H9 (cell line): Measurements from ENCODE around the gene TSPEAR. TPM values are rescaled to one million over a fixed set of nuclear protein-coding genes. Genes with fewer than 3 reads are reported as not detected.

Experiments
- DNase-seq: peaks from one replicate; pipeline ENCODE4 v3.0.0-alpha.2; 2017
- H2AFZ ChIP-seq: one replicate; pipeline ENCODE4 v1.6.1; 2013; ENCODE audit warnings: mild to moderate bottlenecking, low read length, control low read depth, moderate library complexity
- H2AK5ac ChIP-seq: 2 replicates; pipeline ENCODE4 v1.6.1; 2013; ENCODE audit warnings: low read length, control low read depth, mixed read lengths; ENCODE audit not compliant: insufficient read length
- H2BK120ac ChIP-seq: one replicate; pipeline ENCODE4 v1.6.1; 2013; ENCODE audit warnings: low read depth, mild to moderate bottlenecking, low read length, control low read depth, inconsistent platforms; ENCODE audit not compliant: poor library complexity, severe bottlenecking
- H2BK12ac ChIP-seq: 2 replicates; pipeline ENCODE4 v1.6.1; 2013; ENCODE audit warnings: low read length, control low read depth, mixed read lengths, low read depth; ENCODE audit not compliant: insufficient read length
- H2BK15ac ChIP-seq: 2 replicates; pipeline ENCODE4 v1.6.1; 2013; ENCODE audit warnings: low read depth, low read length, control low read depth
- H2BK20ac ChIP-seq: one replicate; pipeline ENCODE4 v1.6.1; 2013; ENCODE audit warnings: low read depth, mild to moderate bottlenecking, low read length, control low read depth, inconsistent platforms; ENCODE audit not compliant: poor library complexity, severe bottlenecking
- H2BK5ac ChIP-seq: 2 replicates; pipeline ENCODE4 v1.6.1; 2013; ENCODE audit warnings: low read length, control low read depth, mixed read lengths; ENCODE audit not compliant: insufficient read length
- H3K14ac ChIP-seq: 2 replicates; pipeline ENCODE4 v1.6.1; 2013; ENCODE audit warnings: low read length, control low read depth; ENCODE audit not compliant: insufficient read depth
- H3K18ac ChIP-seq: 2 replicates; pipeline ENCODE4 v1.6.1; 2013; ENCODE audit warnings: low read depth, mild to moderate bottlenecking, mixed read lengths, low read length, control low read depth; ENCODE audit not compliant: insufficient read length
- H3K23ac ChIP-seq: 2 replicates; pipeline ENCODE4 v1.6.1; 2013; ENCODE audit warnings: low read length, control low read depth, mixed read lengths, low read depth; ENCODE audit not compliant: insufficient read length
- H3K23me2 ChIP-seq: 2 replicates; pipeline ENCODE4 v1.6.1; 2013; ENCODE audit warnings: low read depth, mild to moderate bottlenecking, mixed read lengths, low read length, control low read depth; ENCODE audit not compliant: insufficient read length, poor library complexity, severe bottlenecking
- H3K27ac ChIP-seq: 2 replicates; pipeline ENCODE4 v1.5.1; 2013; ENCODE audit warnings: low read length, control low read depth, mixed read lengths, low read depth; ENCODE audit not compliant: insufficient read length
- H3K27me3 ChIP-seq: 2 replicates; pipeline ENCODE4 v1.6.1; 2013; ENCODE audit warnings: low read length, control low read depth, inconsistent platforms; ENCODE audit not compliant: insufficient read depth
- H3K4ac ChIP-seq: 2 replicates; pipeline ENCODE4 v1.6.1; 2013; ENCODE audit warnings: low read depth, mild to moderate bottlenecking, control low read depth, inconsistent platforms, low read length, moderate library complexity
- H3K4me1 ChIP-seq: 2 replicates; pipeline ENCODE4 v1.6.1; 2013; ENCODE audit warnings: low read length, control low read depth, inconsistent platforms; ENCODE audit not compliant: insufficient read depth
- H3K4me2 ChIP-seq: 2 replicates; pipeline ENCODE4 v1.6.1; 2013; ENCODE audit warnings: low read length, control low read depth, mixed read lengths; ENCODE audit not compliant: insufficient read length, insufficient read depth
- H3K56ac ChIP-seq: 2 replicates; pipeline ENCODE4 v1.6.1; 2013; ENCODE audit warnings: low read depth, mild to moderate bottlenecking, mixed read lengths, low read length, control low read depth; ENCODE audit not compliant: insufficient read length
- H3K79me1 ChIP-seq: 2 replicates; pipeline ENCODE4 v1.6.1; 2013; ENCODE audit warnings: low read depth, mild to moderate bottlenecking, moderate library complexity, low read length, control low read depth, inconsistent platforms; ENCODE audit not compliant: insufficient read depth, poor library complexity, severe bottlenecking
- H3K79me2 ChIP-seq: 2 replicates; pipeline ENCODE4 v1.6.1; 2013; ENCODE audit warnings: low read length, control low read depth, inconsistent platforms; ENCODE audit not compliant: insufficient read depth
- H3K9ac ChIP-seq: 2 replicates; pipeline ENCODE4 v1.6.1; 2013; ENCODE audit warnings: low read length, control low read depth, mixed read lengths; ENCODE audit not compliant: insufficient read length; ENCODE audit errors: extremely low read depth
- H3K9me3 ChIP-seq: one replicate; pipeline ENCODE4 v1.6.1; 2013; ENCODE audit warnings: low read depth, low read length, inconsistent platforms; ENCODE audit not compliant: control insufficient read depth
- H3T11ph ChIP-seq: one replicate; pipeline ENCODE4 v1.6.1; 2013; ENCODE audit warnings: mild to moderate bottlenecking, low read length, control low read depth, inconsistent platforms
- H4K20me1 ChIP-seq: one replicate; pipeline ENCODE4 v1.6.1; 2013; ENCODE audit not compliant: control insufficient read depth, insufficient read length, insufficient read depth
- H4K5ac ChIP-seq: 2 replicates; pipeline ENCODE4 v1.6.1; 2013; ENCODE audit warnings: low read depth, mild to moderate bottlenecking, mixed read lengths, low read length, control low read depth; ENCODE audit not compliant: insufficient read length
- H4K8ac ChIP-seq: replicated peaks from 2 replicates; pipeline ENCODE4 v1.6.1; 2013; ENCODE audit warnings: low read length, control low read depth, mixed read lengths, low read depth; ENCODE audit not compliant: insufficient read length
- H4K91ac ChIP-seq: 2 replicates; pipeline ENCODE4 v1.6.1; 2013; ENCODE audit warnings: low read depth, mild to moderate bottlenecking, moderate library complexity, mixed read lengths, low read length, control low read depth; ENCODE audit not compliant: insufficient read length
- H3K27ac Mint-ChIP-seq, 3 experiments: 2 replicates in 2 of 3; 3 replicates in 1 of 3; pipeline ENCODE4 v1.8.0; 2020 to 2021; ENCODE audit warnings: mixed read lengths in 3 of 3, mild to moderate bottlenecking in 1 of 3, moderate library complexity in 1 of 3
- H3K27me3 Mint-ChIP-seq: 2 replicates; pipeline ENCODE4 v1.8.0; 2021; ENCODE audit warnings: low read depth, mild to moderate bottlenecking, moderate library complexity, mixed read lengths
- H3K36me3 Mint-ChIP-seq, 3 experiments: 2 replicates in 2 of 3; 3 replicates in 1 of 3; pipeline ENCODE4 v1.8.0; 2020 to 2021; ENCODE audit warnings: low read depth in 3 of 3, mixed read lengths in 3 of 3; ENCODE audit not compliant: insufficient read depth in 1 of 3
- H3K4me1 Mint-ChIP-seq, 2 experiments: 2 replicates each; pipeline ENCODE4 v1.8.0; 2020; ENCODE audit warnings: mixed read lengths in 2 of 2
- H3K4me3 Mint-ChIP-seq, 2 experiments: 2 replicates in 1 of 2; 3 replicates in 1 of 2; pipeline ENCODE4 v1.8.0; 2020 to 2021; ENCODE audit warnings: mild to moderate bottlenecking in 2 of 2, mixed read lengths in 2 of 2, moderate library complexity in 1 of 2
- H3K9me3 Mint-ChIP-seq, 2 experiments: 2 replicates in 1 of 2; 3 replicates in 1 of 2; pipeline ENCODE4 v1.8.0; 2020; ENCODE audit warnings: mild to moderate bottlenecking in 2 of 2, mixed read lengths in 2 of 2, moderate library complexity in 1 of 2
- WGBS: extraction: QIAGEN DNeasy Blood & Tissue Kit; methylation state at CpG from one replicate; pipeline ENCODE4 v1.1.7; 2013; ENCODE audit warnings: missing lambda C conversion rate, low lambda C conversion rate, mixed read lengths; ENCODE audit not compliant: insufficient read length; ENCODE audit errors: extremely low coverage; 5-methylcytosine and 5-hydroxymethylcytosine counted together
- total RNA-seq: library from RNA; stranded (reverse); gene quantifications from 2 replicates; pipeline ENCODE4 v1.2.1, GENCODE V29; 2021
- TF ChIP-seq, protein P1 (sequence below): fragments of 200-600 bp; sonication (generic); conservative IDR thresholded peaks from 3 replicates; pipeline ENCODE4 v1.8.0; 2021; ENCODE audit warnings: antibody characterized with exemption, mild to moderate bottlenecking

TSPEAR gene
- total RNA-seq, 1 experiment from 2014 or later: 1.3 TPM

DNA sequence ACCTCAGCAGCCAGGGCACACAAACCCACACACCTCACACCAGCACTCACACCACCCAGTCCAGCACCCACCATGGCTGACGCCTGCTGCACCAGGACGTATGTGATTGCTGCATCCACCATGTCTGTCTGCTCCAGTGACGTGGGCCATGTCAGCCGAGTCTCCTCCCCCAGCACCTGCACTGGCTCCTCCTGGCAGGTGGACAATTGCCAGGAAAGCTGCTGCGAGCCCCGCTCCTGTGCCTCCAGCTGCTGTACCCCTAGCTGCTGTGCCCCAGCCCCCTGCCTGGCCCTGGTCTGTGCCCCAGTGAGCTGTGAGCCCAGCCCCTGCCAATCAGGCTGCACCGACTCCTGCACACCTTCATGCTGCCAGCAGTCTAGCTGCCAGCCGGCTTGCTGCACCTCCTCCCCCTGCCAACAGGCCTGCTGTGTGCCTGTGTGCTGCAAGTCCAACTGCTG is 99.3 kb downstream of the TSPEAR start, which contains the start of gene KRTAP10-8:
KRTAP10-8 (plus strand) TSS at position 51 of the 458 bp plus-strand sequence; CDS start at position 73, 22 bp downstream.
- Histone ChIP-seq H2BK12ac (no peak within 1 kb of the TSS), H2BK5ac (no peak within 1 kb of the TSS), H3K4me2 (no peak within 1 kb of the TSS), H3K79me1 (no peaks in the 10 kb centered on the region), H3K56ac (no peak within 1 kb of the TSS), H3K27me3 (no peaks in the 10 kb centered on the region), H4K5ac (no peak within 1 kb of the TSS), H3K4me1 (no peaks in the 10 kb centered on the region), H2BK15ac (no peak within 1 kb of the TSS), H3T11ph (no peak within 1 kb of the TSS), H4K8ac (no peak within 1 kb of the TSS), H2AFZ (no peak within 1 kb of the TSS), H3K9me3 (peaks cover 9% of the 10 kb centered on the region), H3K23me2 (no peaks in the 10 kb centered on the region), H3K79me2 (no peaks in the 10 kb centered on the region), H2AK5ac (no peak within 1 kb of the TSS), H4K91ac (no peak within 1 kb of the TSS), H3K27ac (no peak within 1 kb of the TSS), H3K14ac (no peak within 1 kb of the TSS; the same call in 1 of the 2 replicates), H2BK20ac (no peak within 1 kb of the TSS), H4K20me1 (no peaks in the 10 kb centered on the region), H3K9ac (no peak within 1 kb of the TSS), H3K23ac (no peak within 1 kb of the TSS), H2BK120ac (no peak within 1 kb of the TSS), H3K18ac (no peak within 1 kb of the TSS), H3K4ac (no peak within 1 kb of the TSS)
- Mint-ChIP-seq H3K9me3 (peaks cover 33 to 37% of the 10 kb centered on the region in 2 experiments), H3K36me3 (peaks cover 8 to 26% (median 21%) of the 10 kb centered on the region in 3 experiments), H3K27me3 (peaks cover 9% of the 10 kb centered on the region), H3K4me1 (peaks cover 13 to 22% of the 10 kb centered on the region in 2 experiments), H3K4me3 (no peak within 1 kb of the TSS), H3K27ac (no peak within 1 kb of the TSS)
- WGBS: no CpG with 5 or more reads among the region's 8 CpGs
- DNase-seq: no peak
- TF ChIP-seq, protein P1, sequence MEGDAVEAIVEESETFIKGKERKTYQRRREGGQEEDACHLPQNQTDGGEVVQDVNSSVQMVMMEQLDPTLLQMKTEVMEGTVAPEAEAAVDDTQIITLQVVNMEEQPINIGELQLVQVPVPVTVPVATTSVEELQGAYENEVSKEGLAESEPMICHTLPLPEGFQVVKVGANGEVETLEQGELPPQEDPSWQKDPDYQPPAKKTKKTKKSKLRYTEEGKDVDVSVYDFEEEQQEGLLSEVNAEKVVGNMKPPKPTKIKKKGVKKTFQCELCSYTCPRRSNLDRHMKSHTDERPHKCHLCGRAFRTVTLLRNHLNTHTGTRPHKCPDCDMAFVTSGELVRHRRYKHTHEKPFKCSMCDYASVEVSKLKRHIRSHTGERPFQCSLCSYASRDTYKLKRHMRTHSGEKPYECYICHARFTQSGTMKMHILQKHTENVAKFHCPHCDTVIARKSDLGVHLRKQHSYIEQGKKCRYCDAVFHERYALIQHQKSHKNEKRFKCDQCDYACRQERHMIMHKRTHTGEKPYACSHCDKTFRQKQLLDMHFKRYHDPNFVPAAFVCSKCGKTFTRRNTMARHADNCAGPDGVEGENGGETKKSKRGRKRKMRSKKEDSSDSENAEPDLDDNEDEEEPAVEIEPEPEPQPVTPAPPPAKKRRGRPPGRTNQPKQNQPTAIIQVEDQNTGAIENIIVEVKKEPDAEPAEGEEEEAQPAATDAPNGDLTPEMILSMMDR: no peak
